Left lung (tissue), 10 donors: Measurements from ENCODE around the gene RERG. TPM values are rescaled to one million over a fixed set of nuclear protein-coding genes. Genes with fewer than 3 reads are reported as not detected.
"Not testable (repeated sequence)": the region's sequence is repeated elsewhere in the genome, so short reads cannot be mapped to it uniquely, and the experiment has no call there.

Experiments used
- ATAC-seq: fragments of 200-7000 bp; cut with Tn5 transposase; one replicate; pipeline ENCODE4 v1.9.1; 2020; ENCODE audit warnings: moderate library complexity
- DNase-seq, 4 donors: peaks; one replicate each; pipeline ENCODE4 v3.0.0-alpha.2; 2013 to 2020
- H3K27ac ChIP-seq, 2 donors: fragments of 200-600 bp; sonication (generic) in 1 of 2; one replicate each; pipeline versions ENCODE4 v1.5.0 to v1.8.0; 2020 to 2021
- H3K27me3 ChIP-seq, 2 donors: fragments of 200-600 bp; sonication (generic) in 1 of 2; one replicate each; pipeline versions ENCODE4 v1.5.0 to v1.8.0; 2020 to 2021
- H3K36me3 ChIP-seq, 2 donors: fragments of 200-600 bp; sonication (generic) in 1 of 2; one replicate each; pipeline versions ENCODE4 v1.5.0 to v1.8.0; 2020 to 2021
- H3K4me1 ChIP-seq, 2 donors: fragments of 200-600 bp; one replicate each; pipeline ENCODE4 v1.8.0; 2021
- H3K4me3 ChIP-seq, 2 donors: fragments of 200-600 bp; sonication (generic) in 1 of 2; one replicate each; pipeline versions ENCODE4 v1.5.0 to v1.8.0; 2020 to 2021; ENCODE audit warnings: mild to moderate bottlenecking in 1 of 2
- H3K9me3 ChIP-seq, 2 donors: fragments of 200-600 bp; sonication (generic) in 1 of 2; one replicate each; pipeline versions ENCODE4 v1.5.0 to v1.8.0; 2020 to 2021
- intact Hi-C, 2 donors: fragments of 100-400 bp; cut with DNase I; formaldehyde crosslinking; loops; one replicate each; pipeline versions ENCODE4 v1.11.2 to v1.14.2; 2022
- polyA plus RNA-seq, 6 donors: library from polyadenylated mRNA; unstranded; fragments of 120-200 nt; gene quantifications; one replicate each; pipeline ENCODE4 v1.2.1, GENCODE V29; 2013; ENCODE audit not compliant: insufficient read length in 6 of 6
- total RNA-seq, 2 donors: library from RNA; stranded (reverse); fragmentation: NEBNext Ultra II Directional; extraction: Animal tissue kit (Norgen Biotek cat#: 25700); gene quantifications; one replicate each; pipeline ENCODE4 v1.2.1, GENCODE V29; 2021
- TF ChIP-seq, protein P1 (sequence below), 2 donors: fragments of 200-600 bp; sonication (generic) in 1 of 2; IDR thresholded peaks; one replicate each; pipeline versions ENCODE4 v1.5.0 to v1.8.0; 2021; ENCODE audit warnings: antibody characterized with exemption in 2 of 2
- donor health status: DM: no; HTN: yes; CAD: no.
- donor health status: DM: no; HTN: no; CAD: no.

RERG gene
- total and polyA plus RNA-seq, 8 donors, result 11.5 to 17.5 (median 14.4) TPM

DNA sequence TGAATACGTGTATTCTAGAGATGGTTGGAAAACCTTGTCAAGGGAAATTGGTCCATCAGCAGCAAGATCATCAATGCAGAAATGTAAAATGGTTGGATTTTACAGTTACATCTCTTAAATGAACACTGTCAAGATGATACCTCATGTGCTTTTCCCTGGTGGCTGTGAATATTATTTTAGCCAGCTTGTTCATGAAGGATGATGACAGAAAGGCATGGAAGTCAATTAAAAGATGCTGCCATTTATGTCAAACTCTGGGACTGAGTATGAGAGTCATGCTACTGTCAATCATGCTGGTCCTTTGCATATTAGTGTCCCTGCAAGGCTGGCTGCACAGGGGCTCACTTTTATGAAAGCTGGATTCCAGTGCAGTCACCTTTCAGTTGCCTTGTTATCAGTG, 10.3 kb upstream of the RERG start:
- H3K4me1 ChIP-seq, result no peaks in the 10 kb centered on the region
- no peak overlapping the region for H3K27ac ChIP-seq
- ATAC-seq, result no peak
- H3K36me3 ChIP-seq, result no peaks in the 10 kb centered on the region
- TF ChIP-seq, protein P1, sequence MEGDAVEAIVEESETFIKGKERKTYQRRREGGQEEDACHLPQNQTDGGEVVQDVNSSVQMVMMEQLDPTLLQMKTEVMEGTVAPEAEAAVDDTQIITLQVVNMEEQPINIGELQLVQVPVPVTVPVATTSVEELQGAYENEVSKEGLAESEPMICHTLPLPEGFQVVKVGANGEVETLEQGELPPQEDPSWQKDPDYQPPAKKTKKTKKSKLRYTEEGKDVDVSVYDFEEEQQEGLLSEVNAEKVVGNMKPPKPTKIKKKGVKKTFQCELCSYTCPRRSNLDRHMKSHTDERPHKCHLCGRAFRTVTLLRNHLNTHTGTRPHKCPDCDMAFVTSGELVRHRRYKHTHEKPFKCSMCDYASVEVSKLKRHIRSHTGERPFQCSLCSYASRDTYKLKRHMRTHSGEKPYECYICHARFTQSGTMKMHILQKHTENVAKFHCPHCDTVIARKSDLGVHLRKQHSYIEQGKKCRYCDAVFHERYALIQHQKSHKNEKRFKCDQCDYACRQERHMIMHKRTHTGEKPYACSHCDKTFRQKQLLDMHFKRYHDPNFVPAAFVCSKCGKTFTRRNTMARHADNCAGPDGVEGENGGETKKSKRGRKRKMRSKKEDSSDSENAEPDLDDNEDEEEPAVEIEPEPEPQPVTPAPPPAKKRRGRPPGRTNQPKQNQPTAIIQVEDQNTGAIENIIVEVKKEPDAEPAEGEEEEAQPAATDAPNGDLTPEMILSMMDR (IDR thresholded peaks at IDR 0.05), result no peak
- intact Hi-C loops, result no loop called here
- no peak overlapping the region for H3K4me3 ChIP-seq
- DNase-seq, result no peak
- peaks cover 0 to 8% of the 10 kb centered on the region in 2 donors for H3K27me3 ChIP-seq
- peaks cover 0 to 2% of the 10 kb centered on the region in 2 donors for H3K9me3 ChIP-seq

DNA sequence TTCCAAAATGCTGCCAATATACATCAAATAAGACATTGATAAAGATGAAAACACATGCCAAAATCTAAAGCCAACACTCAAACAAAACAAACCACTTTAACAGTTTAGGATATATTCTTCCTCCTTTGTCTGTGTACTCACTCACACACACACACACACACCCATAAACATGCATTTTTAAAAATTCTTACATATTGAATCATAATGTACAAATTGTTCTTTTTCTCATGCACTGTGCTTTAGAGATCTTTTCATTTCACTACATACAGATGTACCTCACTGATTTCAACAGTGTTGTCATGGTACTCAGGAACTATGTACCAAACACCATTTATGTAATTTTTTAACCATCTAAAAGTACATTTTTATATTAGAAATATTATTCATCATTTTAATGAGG, 9.5 kb upstream of the RERG start:
- intact Hi-C loops, result no loop called here
- Histone ChIP-seq H3K36me3 (no peaks in the 10 kb centered on the region), H3K4me3 (no peak overlapping the region), H3K27me3 (peaks cover 0 to 1% of the 10 kb centered on the region in 2 donors), H3K9me3 (peaks cover 0 to 2% of the 10 kb centered on the region in 2 donors), H3K27ac (no peak overlapping the region), H3K4me1 (no peaks in the 10 kb centered on the region)
- TF ChIP-seq, protein P1 (IDR thresholded peaks at IDR 0.05), result no peak
- no peak for ATAC-seq
- DNase-seq, result no peak

DNA sequence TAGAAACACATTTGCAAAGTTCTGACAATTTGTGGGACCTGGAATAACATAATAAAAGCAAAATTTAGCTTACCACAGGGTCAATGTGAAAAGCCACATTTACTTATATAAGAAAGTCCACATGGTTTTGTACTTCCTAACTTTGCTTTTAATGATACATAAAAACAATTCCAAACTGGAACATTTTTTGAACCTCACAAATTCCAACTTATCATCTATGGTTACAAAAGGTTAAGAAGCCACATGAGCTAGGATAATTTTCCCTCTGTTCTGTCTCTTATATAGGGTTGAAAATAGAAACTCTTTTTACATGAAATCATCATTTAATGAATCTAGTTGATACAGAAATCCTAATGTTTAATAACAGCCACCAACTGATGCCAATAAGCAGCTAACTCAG, 8.9 kb upstream of the RERG start:
- Histone ChIP-seq H3K9me3 (no peaks in the 10 kb centered on the region), H3K4me3 (no peak overlapping the region), H3K27ac (no peak overlapping the region), H3K36me3 (no peaks in the 10 kb centered on the region), H3K4me1 (no peaks in the 10 kb centered on the region), H3K27me3 (no peaks in the 10 kb centered on the region)
- ATAC-seq (no peak), DNase-seq (no peak)
- intact Hi-C loops, result no loop called here
- TF ChIP-seq, protein P1 (IDR thresholded peaks at IDR 0.05), result no peak

DNA sequence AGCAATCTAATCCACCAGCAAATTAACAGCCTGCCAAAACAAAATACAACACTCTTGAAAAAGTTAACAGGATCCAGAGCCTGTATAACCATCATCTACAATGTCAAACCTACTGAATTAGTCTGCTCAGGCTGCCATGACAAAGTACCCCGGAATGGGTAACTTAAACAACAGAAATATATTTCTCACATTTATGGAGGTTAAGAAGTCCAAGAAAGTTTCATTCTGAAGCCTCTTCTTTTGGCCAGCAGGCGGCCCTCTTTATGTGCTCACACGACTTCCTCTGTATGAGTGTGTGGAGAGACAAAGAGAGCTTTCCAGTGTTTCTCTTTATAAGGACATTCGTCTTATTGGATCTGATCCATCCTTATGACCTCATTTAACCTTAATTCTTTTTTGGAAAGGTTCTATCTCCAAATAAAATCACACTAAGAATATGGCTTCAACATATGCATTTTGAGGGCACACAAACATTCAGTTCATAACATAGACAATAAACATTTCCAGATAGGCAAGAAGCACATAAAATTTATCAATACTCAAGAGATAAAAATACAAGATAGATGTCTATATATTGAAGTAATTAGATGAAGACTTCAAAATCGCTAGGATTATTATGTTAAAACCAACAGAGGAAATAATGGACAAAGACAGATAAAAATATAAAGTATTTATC, 5.9 kb upstream of the RERG start:
- TF ChIP-seq, protein P1 (IDR thresholded peaks at IDR 0.05), result peak; percentile 37 to 47
- H3K36me3 ChIP-seq, result no peaks in the 10 kb centered on the region
- intact Hi-C loops, result no loop called here
- H3K4me3 ChIP-seq, result no peak overlapping the region
- no peaks in the 10 kb centered on the region for H3K9me3 ChIP-seq
- peak in 2 of 4 donors; percentile 29 to 32 for DNase-seq
- peaks cover 0 to 13% of the 10 kb centered on the region in 2 donors for H3K27me3 ChIP-seq
- peak; percentile 82 for ATAC-seq
- H3K27ac ChIP-seq, result no peak overlapping the region
- no peaks in the 10 kb centered on the region for H3K4me1 ChIP-seq

DNA sequence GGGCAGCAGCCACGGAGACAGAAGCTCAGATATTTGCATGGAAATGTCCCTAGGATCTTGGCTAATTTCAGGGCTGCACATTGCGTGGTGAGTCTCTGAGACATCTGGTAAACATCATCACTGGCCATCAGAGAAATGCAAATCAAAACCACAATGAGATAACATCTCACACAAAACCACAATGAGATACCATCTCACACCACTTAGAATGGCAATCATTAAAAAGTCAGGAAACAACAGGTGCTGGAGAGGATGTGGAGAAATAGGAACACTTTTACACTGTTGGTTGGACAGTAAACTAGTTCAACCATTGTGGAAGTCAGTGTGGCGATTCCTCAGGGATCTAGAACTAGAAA, 4.6 kb upstream of the RERG start:
- H3K4me3 ChIP-seq, ATAC-seq, H3K4me1 ChIP-seq, intact Hi-C loops, H3K36me3 ChIP-seq, H3K27ac ChIP-seq, DNase-seq, H3K9me3 ChIP-seq: not testable (repeated sequence)
- peaks cover 0 to 26% of the 10 kb centered on the region in 2 donors for H3K27me3 ChIP-seq
